C4-2B (cell line): ENCODE measurements around the gene KRTAP3-3.

Experiments used
- ZFX ChIP-seq: fragments of 450-650 bp; IDR thresholded peaks from 2 replicates; pipeline ENCODE4 v1.6.1; 2017
- TF ChIP-seq, protein P1 (sequence below): fragments of 450-650 bp; conservative IDR thresholded peaks from 2 replicates; pipeline ENCODE4 v1.5.1; 2017; ENCODE audit warnings: mild to moderate bottlenecking

DNA sequence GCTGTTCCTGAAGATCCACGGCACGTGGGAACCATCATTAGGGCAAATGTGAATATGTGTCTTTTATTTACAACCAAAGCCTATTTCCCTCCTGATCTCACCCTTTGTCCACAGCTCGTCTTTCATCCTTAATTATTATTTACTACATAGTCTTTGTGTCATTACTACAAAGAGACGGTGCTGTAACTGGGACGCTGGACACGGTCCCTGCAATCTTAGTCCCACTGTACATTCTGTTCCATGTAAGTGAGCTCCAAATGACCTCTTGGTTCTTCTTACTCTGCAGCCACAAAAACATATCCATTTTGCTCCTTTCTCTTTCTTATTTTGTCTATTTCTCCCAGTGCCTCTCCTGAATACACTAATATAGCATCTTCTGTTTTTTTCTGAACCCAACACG is 43.8 kb downstream of the KRTAP3-3 start:
- TF ChIP-seq, protein P1, sequence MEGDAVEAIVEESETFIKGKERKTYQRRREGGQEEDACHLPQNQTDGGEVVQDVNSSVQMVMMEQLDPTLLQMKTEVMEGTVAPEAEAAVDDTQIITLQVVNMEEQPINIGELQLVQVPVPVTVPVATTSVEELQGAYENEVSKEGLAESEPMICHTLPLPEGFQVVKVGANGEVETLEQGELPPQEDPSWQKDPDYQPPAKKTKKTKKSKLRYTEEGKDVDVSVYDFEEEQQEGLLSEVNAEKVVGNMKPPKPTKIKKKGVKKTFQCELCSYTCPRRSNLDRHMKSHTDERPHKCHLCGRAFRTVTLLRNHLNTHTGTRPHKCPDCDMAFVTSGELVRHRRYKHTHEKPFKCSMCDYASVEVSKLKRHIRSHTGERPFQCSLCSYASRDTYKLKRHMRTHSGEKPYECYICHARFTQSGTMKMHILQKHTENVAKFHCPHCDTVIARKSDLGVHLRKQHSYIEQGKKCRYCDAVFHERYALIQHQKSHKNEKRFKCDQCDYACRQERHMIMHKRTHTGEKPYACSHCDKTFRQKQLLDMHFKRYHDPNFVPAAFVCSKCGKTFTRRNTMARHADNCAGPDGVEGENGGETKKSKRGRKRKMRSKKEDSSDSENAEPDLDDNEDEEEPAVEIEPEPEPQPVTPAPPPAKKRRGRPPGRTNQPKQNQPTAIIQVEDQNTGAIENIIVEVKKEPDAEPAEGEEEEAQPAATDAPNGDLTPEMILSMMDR: no peak
- TF ChIP-seq ZFX: no peak
